Gastrocnemius medialis (tissue), 4 donors: Measurements from ENCODE around the gene PRKCQ.

Experiments
- POLR2A ChIP-seq, 2 donors: fragments of 450-650 bp; IDR thresholded peaks; one replicate each; pipeline ENCODE4 v1.6.1; 2017; ENCODE audit warnings: antibody characterized with exemption in 2 of 2, mild to moderate bottlenecking in 2 of 2, moderate library complexity in 2 of 2
- TF ChIP-seq, protein P1 (sequence below), 5 experiments: fragments of 450-650 bp in 3 of 5; fragments of 200-600 bp in 2 of 5; sonication (generic) in 2 of 5; IDR thresholded peaks in 4 of 5; conservative IDR thresholded peaks in 1 of 5; 1 replicate in 4 of 5; 2 replicates in 1 of 5; pipeline ENCODE4 v1.5.1; 2016 to 2019; ENCODE audit warnings: antibody characterized with exemption in 5 of 5, mild to moderate bottlenecking in 3 of 5, moderate library complexity in 3 of 5

DNA sequence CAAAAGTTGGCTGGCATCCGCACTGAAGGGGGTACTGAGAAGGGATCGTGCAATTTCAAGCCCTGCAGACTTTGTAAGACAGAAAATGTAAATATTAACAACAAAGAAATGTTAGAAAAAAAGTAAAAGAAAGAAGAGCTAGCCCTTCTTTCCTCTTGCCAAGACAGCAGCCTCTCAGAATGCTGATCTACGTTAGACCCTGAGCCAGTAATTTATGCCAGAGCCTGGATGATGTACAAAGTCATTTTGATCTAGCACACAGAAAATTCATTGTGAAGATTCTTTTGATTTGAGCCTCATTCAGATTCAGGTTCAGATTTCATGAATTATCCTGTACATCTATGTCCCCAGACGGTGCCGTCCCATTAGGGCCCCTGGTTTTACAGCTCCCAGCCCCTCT is 105.2 kb downstream of the PRKCQ start:
- TF ChIP-seq, protein P1, sequence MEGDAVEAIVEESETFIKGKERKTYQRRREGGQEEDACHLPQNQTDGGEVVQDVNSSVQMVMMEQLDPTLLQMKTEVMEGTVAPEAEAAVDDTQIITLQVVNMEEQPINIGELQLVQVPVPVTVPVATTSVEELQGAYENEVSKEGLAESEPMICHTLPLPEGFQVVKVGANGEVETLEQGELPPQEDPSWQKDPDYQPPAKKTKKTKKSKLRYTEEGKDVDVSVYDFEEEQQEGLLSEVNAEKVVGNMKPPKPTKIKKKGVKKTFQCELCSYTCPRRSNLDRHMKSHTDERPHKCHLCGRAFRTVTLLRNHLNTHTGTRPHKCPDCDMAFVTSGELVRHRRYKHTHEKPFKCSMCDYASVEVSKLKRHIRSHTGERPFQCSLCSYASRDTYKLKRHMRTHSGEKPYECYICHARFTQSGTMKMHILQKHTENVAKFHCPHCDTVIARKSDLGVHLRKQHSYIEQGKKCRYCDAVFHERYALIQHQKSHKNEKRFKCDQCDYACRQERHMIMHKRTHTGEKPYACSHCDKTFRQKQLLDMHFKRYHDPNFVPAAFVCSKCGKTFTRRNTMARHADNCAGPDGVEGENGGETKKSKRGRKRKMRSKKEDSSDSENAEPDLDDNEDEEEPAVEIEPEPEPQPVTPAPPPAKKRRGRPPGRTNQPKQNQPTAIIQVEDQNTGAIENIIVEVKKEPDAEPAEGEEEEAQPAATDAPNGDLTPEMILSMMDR (IDR thresholded peaks at IDR 0.05 in 4 of 5, conservative IDR thresholded peaks at IDR 0.05 in 1 of 5), result no peak
- TF ChIP-seq POLR2A (IDR thresholded peaks at IDR 0.05), result no peak
